ENCODE data around the gene SELENOK. TPM values are rescaled to one million over a fixed set of nuclear protein-coding genes. Genes with fewer than 3 reads are reported as not detected.
A peak's percentile ranks its signal among the peaks of the same experiment; 100 is the strongest.

The SELENOK gene
- total RNA-seq, 1 donor from 2014 or later = 73.0 TPM

GRCh38 chr3:53865732-53866499 is 25.7 kb downstream of the SELENOK start:
- Mint-ChIP-seq H3K27me3 (ENCODE audit: low read depth) (no peaks in the 10 kb centered on the region), H3K4me3 (ENCODE audit: low read depth) (no peak overlapping the region), H3K4me1 (ENCODE audit: low read depth) (peaks cover 3% of the 10 kb centered on the region), H3K9me3 (no peaks in the 10 kb centered on the region), H3K27ac (no peak overlapping the region), H3K36me3 (ENCODE audit: low read depth) (peaks cover 71% of the 10 kb centered on the region)
- intact Hi-C loops (cut with micrococcal nuclease) = no loop called here
- DNase-seq (ENCODE audit: low spot score) = no peak

GRCh38 chr3:53863145-53863544 is 28.5 kb downstream of the SELENOK start:
- no peak for DNase-seq (ENCODE audit: low spot score)
- H3K36me3 Mint-ChIP-seq (ENCODE audit: low read depth) = peaks cover 63% of the 10 kb centered on the region

GRCh38 chr3:53862241-53862640 is 29.4 kb downstream of the SELENOK start:
- intact Hi-C loops (cut with micrococcal nuclease) = no loop called here
- DNase-seq (ENCODE audit: low spot score) = no peak
- H3K4me3 Mint-ChIP-seq (ENCODE audit: low read depth) = no peak overlapping the region
- no peak overlapping the region for H3K27ac Mint-ChIP-seq
- H3K36me3 Mint-ChIP-seq (ENCODE audit: low read depth) = peaks cover 62% of the 10 kb centered on the region
- no peaks in the 10 kb centered on the region for H3K9me3 Mint-ChIP-seq
- peaks cover 3% of the 10 kb centered on the region for H3K4me1 Mint-ChIP-seq (ENCODE audit: low read depth)
- H3K27me3 Mint-ChIP-seq (ENCODE audit: low read depth) = no peaks in the 10 kb centered on the region

More at GRCh38 chr3:53863145-53863544, 28.5 kb downstream of the SELENOK start:
- Mint-ChIP-seq H3K9me3 (no peaks in the 10 kb centered on the region), H3K4me3 (ENCODE audit: low read depth) (no peak overlapping the region), H3K27me3 (ENCODE audit: low read depth) (no peaks in the 10 kb centered on the region), H3K27ac (no peak overlapping the region), H3K4me1 (ENCODE audit: low read depth) (peaks cover 3% of the 10 kb centered on the region)
- intact Hi-C loops (cut with micrococcal nuclease) = no loop called here

GRCh38 chr3:53860196-53860595 is 31.5 kb downstream of the SELENOK start:
- H3K27ac Mint-ChIP-seq = no peak overlapping the region
- DNase-seq (ENCODE audit: low spot score) = no peak
- H3K4me1 Mint-ChIP-seq (ENCODE audit: low read depth) = peaks cover 6% of the 10 kb centered on the region
- intact Hi-C loops (cut with micrococcal nuclease) = no loop called here
- H3K4me3 Mint-ChIP-seq (ENCODE audit: low read depth) = no peak overlapping the region
- H3K27me3 Mint-ChIP-seq (ENCODE audit: low read depth) = no peaks in the 10 kb centered on the region
- peaks cover 58% of the 10 kb centered on the region for H3K36me3 Mint-ChIP-seq (ENCODE audit: low read depth)
- no peaks in the 10 kb centered on the region for H3K9me3 Mint-ChIP-seq

- Mint-ChIP-seq H3K27me3 (ENCODE audit: low read depth) (peaks cover 2% of the 10 kb centered on the region), H3K9me3 (no peaks in the 10 kb centered on the region), H3K27ac (no peak overlapping the region), H3K4me1 (ENCODE audit: low read depth) (peaks cover 6% of the 10 kb centered on the region), H3K36me3 (ENCODE audit: low read depth) (peaks cover 55% of the 10 kb centered on the region), H3K4me3 (ENCODE audit: low read depth) (no peak overlapping the region)
- intact Hi-C loops (cut with micrococcal nuclease) = no loop called here
- DNase-seq (ENCODE audit: low spot score) = no peak
Measured at GRCh38 chr3:53859178-53859577, 32.5 kb downstream of the SELENOK start.

GRCh38 chr3:53858096-53858741 is 33.4 kb downstream of the SELENOK start:
- H3K27me3 Mint-ChIP-seq (ENCODE audit: low read depth) = peaks cover 2% of the 10 kb centered on the region
- no peaks in the 10 kb centered on the region for H3K9me3 Mint-ChIP-seq
- peaks cover 55% of the 10 kb centered on the region for H3K36me3 Mint-ChIP-seq (ENCODE audit: low read depth)
- H3K4me1 Mint-ChIP-seq (ENCODE audit: low read depth) = peaks cover 6% of the 10 kb centered on the region
- H3K4me3 Mint-ChIP-seq (ENCODE audit: low read depth) = no peak overlapping the region
- intact Hi-C loops (cut with micrococcal nuclease) = no loop called here
- no peak overlapping the region for H3K27ac Mint-ChIP-seq
- no peak for DNase-seq (ENCODE audit: low spot score)

GRCh38 chr3:53856964-53857363 is 34.7 kb downstream of the SELENOK start:
- no peak for DNase-seq (ENCODE audit: low spot score)
- peaks cover 42% of the 10 kb centered on the region for H3K36me3 Mint-ChIP-seq (ENCODE audit: low read depth)
- H3K4me1 Mint-ChIP-seq (ENCODE audit: low read depth) = peaks cover 3% of the 10 kb centered on the region
- no peak overlapping the region for H3K4me3 Mint-ChIP-seq (ENCODE audit: low read depth)
- H3K27me3 Mint-ChIP-seq (ENCODE audit: low read depth) = peaks cover 2% of the 10 kb centered on the region
- no peak overlapping the region for H3K27ac Mint-ChIP-seq
- H3K9me3 Mint-ChIP-seq = no peaks in the 10 kb centered on the region
- intact Hi-C loops (cut with micrococcal nuclease) = no loop called here

GRCh38 chr3:53850895-53851294 is 40.8 kb downstream of the SELENOK start:
- peaks cover 3% of the 10 kb centered on the region for H3K4me1 Mint-ChIP-seq (ENCODE audit: low read depth)
- peaks cover 27% of the 10 kb centered on the region for H3K27me3 Mint-ChIP-seq (ENCODE audit: low read depth)
- intact Hi-C loops (cut with micrococcal nuclease) = no loop called here
- no peak overlapping the region for H3K27ac Mint-ChIP-seq
- peaks cover 25% of the 10 kb centered on the region for H3K36me3 Mint-ChIP-seq (ENCODE audit: low read depth)
- DNase-seq (ENCODE audit: low spot score) = no peak
- no peak overlapping the region for H3K4me3 Mint-ChIP-seq (ENCODE audit: low read depth)
- no peaks in the 10 kb centered on the region for H3K9me3 Mint-ChIP-seq

GRCh38 chr3:53849916-53850315 is 41.7 kb downstream of the SELENOK start:
- no peak for DNase-seq (ENCODE audit: low spot score)
- Mint-ChIP-seq H3K27ac (no peak overlapping the region), H3K4me3 (ENCODE audit: low read depth) (no peak overlapping the region), H3K36me3 (ENCODE audit: low read depth) (peaks cover 22% of the 10 kb centered on the region), H3K4me1 (ENCODE audit: low read depth) (peaks cover 8% of the 10 kb centered on the region), H3K27me3 (ENCODE audit: low read depth) (peaks cover 34% of the 10 kb centered on the region), H3K9me3 (no peaks in the 10 kb centered on the region)
- intact Hi-C loops (cut with micrococcal nuclease) = loop anchor here (5.0 kb wide), 1 partner anchor 123 kb away; no protein-coding TSS in a partner anchor

GRCh38 chr3:53846851-53847155 is 44.9 kb downstream of the SELENOK start:
- Mint-ChIP-seq H3K27ac (no peak overlapping the region), H3K4me1 (ENCODE audit: low read depth) (peaks cover 22% of the 10 kb centered on the region), H3K9me3 (no peaks in the 10 kb centered on the region), H3K4me3 (ENCODE audit: low read depth) (peak overlapping the region; percentile 73), H3K27me3 (ENCODE audit: low read depth) (peaks cover 51% of the 10 kb centered on the region), H3K36me3 (ENCODE audit: low read depth) (peaks cover 15% of the 10 kb centered on the region)
- intact Hi-C loops (cut with micrococcal nuclease) = loop anchor here (5.0 kb wide), 1 partner anchor 120 kb away; no protein-coding TSS in a partner anchor
- DNase-seq (ENCODE audit: low spot score) = no peak

- peaks cover 14% of the 10 kb centered on the region for H3K36me3 Mint-ChIP-seq (ENCODE audit: low read depth)
- peaks cover 50% of the 10 kb centered on the region for H3K27me3 Mint-ChIP-seq (ENCODE audit: low read depth)
- H3K27ac Mint-ChIP-seq = peak within 1 kb of the TSS; percentile 38
- intact Hi-C loops (cut with micrococcal nuclease) = loop anchor here (5.0 kb wide), 1 partner anchor 119 kb away; no protein-coding TSS in a partner anchor
- peak; percentile 37 for DNase-seq (ENCODE audit: low spot score)
- peaks cover 22% of the 10 kb centered on the region for H3K4me1 Mint-ChIP-seq (ENCODE audit: low read depth)
- H3K4me3 Mint-ChIP-seq (ENCODE audit: low read depth) = peak within 1 kb of the TSS; percentile 79
- H3K9me3 Mint-ChIP-seq = no peaks in the 10 kb centered on the region
Measured at GRCh38 chr3:53846134-53846850, 45.4 kb downstream of the SELENOK start, which contains the start of the genes CHDH and IL17RB. CHDH (minus strand) TSS chr3:53846419; CDS start chr3:53824008, 22,411 bp downstream. IL17RB (plus strand) TSS chr3:53846568; CDS start chr3:53846589, 21 bp downstream.

- Mint-ChIP-seq H3K27ac (no peak overlapping the region), H3K36me3 (ENCODE audit: low read depth) (peaks cover 9% of the 10 kb centered on the region), H3K27me3 (ENCODE audit: low read depth) (peaks cover 46% of the 10 kb centered on the region), H3K4me3 (ENCODE audit: low read depth) (peak overlapping the region; percentile 79), H3K4me1 (ENCODE audit: low read depth) (peaks cover 22% of the 10 kb centered on the region), H3K9me3 (no peaks in the 10 kb centered on the region)
- DNase-seq (ENCODE audit: low spot score) = no peak
- intact Hi-C loops (cut with micrococcal nuclease) = loop anchor here (5.0 kb wide), 1 partner anchor 119 kb away; no protein-coding TSS in a partner anchor
Measured at GRCh38 chr3:53845881-53846133, 45.9 kb downstream of the SELENOK start.

Data from activated T-helper 2 cell treated with anti-CD3 and anti-CD28 coated beads, Interferon-gamma antibody, Interleukin-2, Interleukin-4, amounts not matched to agents 10 μg/mL and 5 μg/mL and 100 μg/mL, durations not matched to agents 14 hours and 24 hours and 36 hours (primary cell).